SK-N-SH treated with all-trans-retinoic acid at 6 μM for 48 hours (cell line): ENCODE results near the gene NTSR1.

Experiments
- ARNTL ChIP-seq: fragments of 450-650 bp; formaldehyde crosslinking; IDR thresholded peaks from 2 replicates; pipeline ENCODE4 v1.5.0; 2020; ENCODE audit warnings: low read depth, mild to moderate bottlenecking, moderate library complexity, borderline replicate concordance
- ESRRG ChIP-seq: fragments of 250-450 bp; sonication (Bioruptor Pico); IDR thresholded peaks from 2 replicates; pipeline ENCODE4 v1.6.1; 2021; ENCODE audit warnings: mild to moderate bottlenecking
- PPARA ChIP-seq: fragments of 250-450 bp; sonication (Bioruptor Pico); IDR thresholded peaks from 2 replicates; pipeline ENCODE4 v1.5.0; 2020; ENCODE audit warnings: mild to moderate bottlenecking, borderline replicate concordance
- SNAI2 ChIP-seq: fragments of 250-450 bp; sonication (Bioruptor Pico); IDR thresholded peaks from 2 replicates; pipeline ENCODE4 v1.5.0; 2020; ENCODE audit warnings: mild to moderate bottlenecking, moderate library complexity
- TOX ChIP-seq: fragments of 250-450 bp; sonication (Bioruptor Pico); IDR thresholded peaks from 2 replicates; pipeline ENCODE4 v1.8.0; 2021; ENCODE audit warnings: mild to moderate bottlenecking, moderate library complexity, borderline replicate concordance
- ZFP3 ChIP-seq: fragments of 250-450 bp; sonication (Bioruptor Pico); IDR thresholded peaks from 2 replicates; pipeline ENCODE4 v1.5.0; 2020; ENCODE audit warnings: mild to moderate bottlenecking, moderate library complexity
- ZFP30 ChIP-seq: fragments of 450-650 bp; formaldehyde crosslinking; IDR thresholded peaks from 2 replicates; pipeline ENCODE4 v1.5.0; 2022; ENCODE audit warnings: mild to moderate bottlenecking, moderate library complexity
- TF ChIP-seq, protein P1 (sequence below): fragments of 250-450 bp; sonication (Bioruptor Pico); IDR thresholded peaks from 2 replicates; pipeline ENCODE4 v1.8.0; 2021; ENCODE audit warnings: low read depth, mild to moderate bottlenecking, moderate library complexity, borderline replicate concordance
- TF ChIP-seq, protein P2 (sequence below): fragments of 250-450 bp; sonication (Bioruptor Pico); IDR thresholded peaks from 2 replicates; pipeline ENCODE4 v1.8.0; 2020; ENCODE audit warnings: mild to moderate bottlenecking, moderate library complexity, borderline replicate concordance

DNA sequence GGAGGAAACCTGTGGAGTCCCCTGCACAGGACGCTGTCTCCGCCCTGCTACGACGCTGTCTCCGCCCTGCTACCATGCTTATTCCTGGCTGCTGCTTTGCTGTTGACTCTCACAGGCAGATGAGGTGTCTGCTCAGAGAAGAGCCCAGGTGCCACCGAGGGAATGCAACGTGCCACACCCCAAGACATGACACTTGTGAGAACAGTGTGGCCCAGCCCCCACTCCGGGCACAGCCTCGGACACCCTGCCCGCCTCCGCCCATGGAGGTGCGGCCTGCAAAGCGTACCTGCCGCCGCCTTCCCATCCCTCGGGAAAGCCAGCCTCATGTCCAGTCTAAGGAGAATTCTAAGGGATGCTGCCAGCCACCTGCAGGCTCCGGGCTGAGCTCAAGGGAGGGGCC, 72.1 kb downstream of the NTSR1 start:
- TF ChIP-seq ESRRG (CRISPR knock-in tag) (no peak), ZFP30 (CRISPR knock-in tag) (no peak), ARNTL (no peak), SNAI2 (CRISPR knock-in tag) (no peak), TOX (no peak), ZFP3 (CRISPR knock-in tag) (no peak), PPARA (CRISPR knock-in tag) (no peak)
- TF ChIP-seq, protein P1, sequence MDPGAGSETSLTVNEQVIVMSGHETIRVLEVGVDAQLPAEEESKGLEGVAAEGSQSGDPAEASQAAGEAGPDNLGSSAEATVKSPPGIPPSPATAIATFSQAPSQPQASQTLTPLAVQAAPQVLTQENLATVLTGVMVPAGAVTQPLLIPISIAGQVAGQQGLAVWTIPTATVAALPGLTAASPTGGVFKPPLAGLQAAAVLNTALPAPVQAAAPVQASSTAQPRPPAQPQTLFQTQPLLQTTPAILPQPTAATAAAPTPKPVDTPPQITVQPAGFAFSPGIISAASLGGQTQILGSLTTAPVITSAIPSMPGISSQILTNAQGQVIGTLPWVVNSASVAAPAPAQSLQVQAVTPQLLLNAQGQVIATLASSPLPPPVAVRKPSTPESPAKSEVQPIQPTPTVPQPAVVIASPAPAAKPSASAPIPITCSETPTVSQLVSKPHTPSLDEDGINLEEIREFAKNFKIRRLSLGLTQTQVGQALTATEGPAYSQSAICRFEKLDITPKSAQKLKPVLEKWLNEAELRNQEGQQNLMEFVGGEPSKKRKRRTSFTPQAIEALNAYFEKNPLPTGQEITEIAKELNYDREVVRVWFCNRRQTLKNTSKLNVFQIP (CRISPR knock-in tag) = no peak
- TF ChIP-seq, protein P2, sequence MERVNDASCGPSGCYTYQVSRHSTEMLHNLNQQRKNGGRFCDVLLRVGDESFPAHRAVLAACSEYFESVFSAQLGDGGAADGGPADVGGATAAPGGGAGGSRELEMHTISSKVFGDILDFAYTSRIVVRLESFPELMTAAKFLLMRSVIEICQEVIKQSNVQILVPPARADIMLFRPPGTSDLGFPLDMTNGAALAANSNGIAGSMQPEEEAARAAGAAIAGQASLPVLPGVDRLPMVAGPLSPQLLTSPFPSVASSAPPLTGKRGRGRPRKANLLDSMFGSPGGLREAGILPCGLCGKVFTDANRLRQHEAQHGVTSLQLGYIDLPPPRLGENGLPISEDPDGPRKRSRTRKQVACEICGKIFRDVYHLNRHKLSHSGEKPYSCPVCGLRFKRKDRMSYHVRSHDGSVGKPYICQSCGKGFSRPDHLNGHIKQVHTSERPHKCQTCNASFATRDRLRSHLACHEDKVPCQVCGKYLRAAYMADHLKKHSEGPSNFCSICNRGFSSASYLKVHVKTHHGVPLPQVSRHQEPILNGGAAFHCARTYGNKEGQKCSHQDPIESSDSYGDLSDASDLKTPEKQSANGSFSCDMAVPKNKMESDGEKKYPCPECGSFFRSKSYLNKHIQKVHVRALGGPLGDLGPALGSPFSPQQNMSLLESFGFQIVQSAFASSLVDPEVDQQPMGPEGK (CRISPR knock-in tag) = no peak
